Stomach (tissue), 9 donors: ENCODE measurements around the gene ATP6V0A4. TPM values are rescaled to one million over a fixed set of nuclear protein-coding genes. Genes with fewer than 3 reads are reported as not detected.

Experiments used
- DNase-seq, 2 donors: peaks; one replicate each; pipeline versions ENCODE4 v3.0.0 to v3.0.0-alpha.2; 2013 to 2019
- H3K27ac ChIP-seq, 5 donors: fragments of 200-600 bp in 4 of 5; sonication (generic) in 4 of 5; one replicate each; pipeline ENCODE4 v1.5.1; 2013 to 2019; ENCODE audit warnings: mild to moderate bottlenecking in 1 of 5, moderate library complexity in 1 of 5
- H3K27me3 ChIP-seq, 3 donors: fragments of 200-600 bp; sonication (generic); one replicate each; pipeline ENCODE4 v1.5.1; 2017 to 2019; ENCODE audit warnings: mixed run types in 1 of 3
- H3K36me3 ChIP-seq, 4 donors: fragments of 200-600 bp; sonication (generic); 1 replicate in 3 of 4; 2 replicates in 1 of 4; pipeline ENCODE4 v1.5.1; 2016 to 2019
- H3K4me1 ChIP-seq, 4 donors: fragments of 200-600 bp; sonication (generic); one replicate each; pipeline ENCODE4 v1.5.1; 2016 to 2019
- H3K4me3 ChIP-seq, 4 donors: fragments of 200-600 bp; sonication (generic) in 3 of 4; one replicate each; pipeline ENCODE4 v1.5.1; 2016 to 2019; ENCODE audit warnings: mild to moderate bottlenecking in 1 of 4
- H3K9me3 ChIP-seq, 4 donors: fragments of 200-600 bp; sonication (generic); one replicate each; pipeline ENCODE4 v1.5.1; 2016 to 2019
- CTCF ChIP-seq, 7 experiments: fragments of 450-650 bp in 4 of 7; fragments of 200-600 bp in 3 of 7; sonication (generic) in 3 of 7; IDR thresholded peaks; one replicate each; pipeline ENCODE4 v1.5.1; 2016 to 2019; ENCODE audit warnings: antibody characterized with exemption in 7 of 7, control low read depth in 2 of 7, mild to moderate bottlenecking in 1 of 7
- EP300 ChIP-seq: sonication (generic); formaldehyde crosslinking; IDR thresholded peaks from one replicate; pipeline ENCODE4 v1.6.1; 2017; ENCODE audit warnings: antibody characterized with exemption
- POLR2A ChIP-seq, 4 donors: fragments of 450-650 bp; IDR thresholded peaks; one replicate each; pipeline ENCODE4 v1.6.1; 2016; ENCODE audit warnings: antibody characterized with exemption in 4 of 4, control low read depth in 2 of 4, mild to moderate bottlenecking in 1 of 4, moderate library complexity in 1 of 4
- POLR2AphosphoS5 ChIP-seq, 3 donors: sonication (generic); formaldehyde crosslinking; IDR thresholded peaks; one replicate each; pipeline ENCODE4 v1.6.1; 2016; ENCODE audit warnings: antibody characterized with exemption in 3 of 3
- WGBS, 5 donors: extraction: QIAGEN DNeasy Blood & Tissue Kit in 3 of 5; methylation state at CpG; one replicate each; pipeline versions ENCODE4 v1.1.5 to v1.1.7; 2013 to 2018; 5-methylcytosine and 5-hydroxymethylcytosine counted together
- intact Hi-C: fragments of 100-400 bp; cut with DNase I; formaldehyde crosslinking; loops from one replicate; pipeline ENCODE4 v1.15.1; 2023; ENCODE audit warnings: low total_unique reads
- polyA plus RNA-seq, 3 donors: library from polyadenylated mRNA; stranded (reverse); fragments of 200-250 nt; gene quantifications; one replicate each; pipeline ENCODE4 v1.2.3, GENCODE V29; 2013
- total RNA-seq, 5 donors: library from RNA; depleted of rRNA; stranded (reverse); fragments of >200 nt; gene quantifications; one replicate each; pipeline versions ENCODE4 v1.1.0 to v1.2.3, GENCODE V29; 2014 to 2016
- donor health status: healthy with polysubstance abuse.
- donor health status: Bipolar disorder and iron deficiency.
- donor health status: healthy.

The ATP6V0A4 gene
- total and polyA plus RNA-seq, 8 donors: 1.0 TPM; not detected in 7

GRCh38 chr7:138663725-138664710 lies 134.0 kb downstream of the ATP6V0A4 start:
- Histone ChIP-seq H3K4me3 (peak overlapping the region; percentile 42 to 55 (median 44)), H3K4me1 (peaks cover 0 to 11% (median 6%) of the 10 kb centered on the region in 4 donors), H3K27me3 (peaks cover 0 to 23% (median 0%) of the 10 kb centered on the region in 3 donors), H3K9me3 (peaks cover 0 to 2% (median 0%) of the 10 kb centered on the region in 4 donors), H3K36me3 (no peaks in the 10 kb centered on the region), H3K27ac (peak overlapping the region in 1 of 5 donors; percentile 18)
- TF ChIP-seq POLR2AphosphoS5 (IDR thresholded peaks at IDR 0.05) (no peak), CTCF (IDR thresholded peaks at IDR 0.05) (no peak), POLR2A (IDR thresholded peaks at IDR 0.05) (no peak), EP300 (no peak)
- 28 to 32% (median 30%) methylated on average over 57 to 59 of the region's 59 CpGs for WGBS, 5 donors
- intact Hi-C loops: no loop called here
- peak in 1 of 2 donors; percentile 55 for DNase-seq

GRCh38 chr7:138662991-138663320 lies 135.0 kb downstream of the ATP6V0A4 start:
- Histone ChIP-seq H3K4me3 (no peak overlapping the region), H3K9me3 (peaks cover 0 to 3% (median 0%) of the 10 kb centered on the region in 4 donors), H3K36me3 (no peaks in the 10 kb centered on the region), H3K4me1 (peaks cover 0 to 11% (median 6%) of the 10 kb centered on the region in 4 donors), H3K27ac (no peak overlapping the region), H3K27me3 (peaks cover 0 to 23% (median 0%) of the 10 kb centered on the region in 3 donors)
- no peak for DNase-seq
- TF ChIP-seq POLR2A (IDR thresholded peaks at IDR 0.05) (no peak), POLR2AphosphoS5 (IDR thresholded peaks at IDR 0.05) (no peak), CTCF (IDR thresholded peaks at IDR 0.05) (no peak), EP300 (no peak)
- intact Hi-C loops: no loop called here
- WGBS, 5 donors: 76 to 85% (median 82%) methylated on average over 6 of the region's 6 CpGs

GRCh38 chr7:138662076-138662990 lies 135.7 kb downstream of the ATP6V0A4 start:
- DNase-seq: no peak
- WGBS, 5 donors: 74 to 88% (median 82%) methylated on average over 5 of the region's 5 CpGs
- peaks cover 0 to 11% (median 6%) of the 10 kb centered on the region in 4 donors for H3K4me1 ChIP-seq
- intact Hi-C loops: no loop called here
- no peak overlapping the region for H3K4me3 ChIP-seq
- peaks cover 0 to 23% (median 0%) of the 10 kb centered on the region in 3 donors for H3K27me3 ChIP-seq
- TF ChIP-seq POLR2A (IDR thresholded peaks at IDR 0.05): no peak
- no peak for TF ChIP-seq POLR2AphosphoS5 (IDR thresholded peaks at IDR 0.05)
- no peak for TF ChIP-seq CTCF (IDR thresholded peaks at IDR 0.05)
- no peak for TF ChIP-seq EP300
- no peak overlapping the region for H3K27ac ChIP-seq
- no peaks in the 10 kb centered on the region for H3K36me3 ChIP-seq
- peaks cover 0 to 3% (median 0%) of the 10 kb centered on the region in 4 donors for H3K9me3 ChIP-seq

GRCh38 chr7:138661069-138661635 lies 136.8 kb downstream of the ATP6V0A4 start:
- Histone ChIP-seq H3K4me1 (peaks cover 0 to 11% (median 6%) of the 10 kb centered on the region in 4 donors), H3K4me3 (no peak overlapping the region), H3K36me3 (no peaks in the 10 kb centered on the region), H3K27ac (no peak overlapping the region), H3K27me3 (peaks cover 0 to 23% (median 0%) of the 10 kb centered on the region in 3 donors), H3K9me3 (peaks cover 0 to 3% (median 0%) of the 10 kb centered on the region in 4 donors)
- intact Hi-C loops: no loop called here
- TF ChIP-seq CTCF (IDR thresholded peaks at IDR 0.05) (no peak), POLR2AphosphoS5 (IDR thresholded peaks at IDR 0.05) (no peak), POLR2A (IDR thresholded peaks at IDR 0.05) (no peak), EP300 (no peak)
- 67 to 79% (median 74%) methylated on average over 9 of the region's 9 CpGs for WGBS, 5 donors
- no peak for DNase-seq
